Measurements from ENCODE around the gene NFKB1.

DNA sequence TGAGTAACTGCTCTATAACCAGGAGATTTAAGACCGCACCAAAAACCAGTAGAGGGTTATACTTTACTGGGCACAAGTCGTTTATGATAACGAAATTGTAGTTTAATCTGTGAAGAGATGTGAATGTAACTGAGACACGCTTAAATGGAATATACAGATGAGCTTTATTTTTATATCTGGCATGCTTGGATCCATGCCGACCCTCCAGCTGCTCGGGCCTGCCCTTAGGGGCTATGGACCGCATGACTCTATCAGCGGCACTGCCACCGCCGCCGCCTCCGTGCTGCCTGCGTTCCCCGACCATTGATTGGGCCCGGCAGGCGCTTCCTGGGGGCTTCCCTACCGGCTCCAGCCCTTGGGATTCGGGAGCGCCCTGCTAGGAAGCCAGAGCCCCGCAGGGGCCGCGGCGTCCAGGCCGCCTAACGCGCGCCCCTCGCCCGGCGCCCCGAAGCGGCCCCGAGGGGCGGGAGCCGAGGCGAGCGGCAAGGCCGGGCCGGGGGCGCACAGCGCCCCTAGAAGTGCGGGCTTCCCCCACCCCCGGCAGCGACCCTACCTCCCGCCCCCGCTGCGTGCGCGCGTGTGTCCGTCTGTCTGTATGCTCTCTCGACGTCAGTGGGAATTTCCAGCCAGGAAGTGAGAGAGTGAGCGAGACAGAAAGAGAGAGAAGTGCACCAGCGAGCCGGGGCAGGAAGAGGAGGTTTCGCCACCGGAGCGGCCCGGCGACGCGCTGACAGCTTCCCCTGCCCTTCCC, at the start of gene NFKB1:
- TF ChIP-seq, protein P1, sequence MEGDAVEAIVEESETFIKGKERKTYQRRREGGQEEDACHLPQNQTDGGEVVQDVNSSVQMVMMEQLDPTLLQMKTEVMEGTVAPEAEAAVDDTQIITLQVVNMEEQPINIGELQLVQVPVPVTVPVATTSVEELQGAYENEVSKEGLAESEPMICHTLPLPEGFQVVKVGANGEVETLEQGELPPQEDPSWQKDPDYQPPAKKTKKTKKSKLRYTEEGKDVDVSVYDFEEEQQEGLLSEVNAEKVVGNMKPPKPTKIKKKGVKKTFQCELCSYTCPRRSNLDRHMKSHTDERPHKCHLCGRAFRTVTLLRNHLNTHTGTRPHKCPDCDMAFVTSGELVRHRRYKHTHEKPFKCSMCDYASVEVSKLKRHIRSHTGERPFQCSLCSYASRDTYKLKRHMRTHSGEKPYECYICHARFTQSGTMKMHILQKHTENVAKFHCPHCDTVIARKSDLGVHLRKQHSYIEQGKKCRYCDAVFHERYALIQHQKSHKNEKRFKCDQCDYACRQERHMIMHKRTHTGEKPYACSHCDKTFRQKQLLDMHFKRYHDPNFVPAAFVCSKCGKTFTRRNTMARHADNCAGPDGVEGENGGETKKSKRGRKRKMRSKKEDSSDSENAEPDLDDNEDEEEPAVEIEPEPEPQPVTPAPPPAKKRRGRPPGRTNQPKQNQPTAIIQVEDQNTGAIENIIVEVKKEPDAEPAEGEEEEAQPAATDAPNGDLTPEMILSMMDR (conservative IDR thresholded peaks at IDR 0.05 in 1 of 2, IDR thresholded peaks at IDR 0.05 in 1 of 2; ENCODE audit: low read depth in 1 of 2, low read length in 2 of 2) = no peak
- no peak for TF ChIP-seq EZH2 (IDR thresholded peaks at IDR 0.05; ENCODE audit: low read length, missing control alignments)
